Kidney (tissue), 14 donors: ENCODE data around the gene MXI1. TPM values are rescaled to one million over a fixed set of nuclear protein-coding genes. Genes with fewer than 3 reads are reported as not detected.

ENCODE experiments used
- DNase-seq, 5 donors: peaks; one replicate each; pipeline ENCODE4 v3.0.0-alpha.2; 2013 to 2020
- FAIRE-seq: peaks from 2 replicates; lab custom pipeline; 2012; peaks lifted over from hg19 to GRCh38; lab: Jason Lieb, UNC
- H3K27ac ChIP-seq, 2 donors: one replicate each; pipeline ENCODE4 v1.7.0; 2013; ENCODE audit warnings: low read depth in 2 of 2, low read length in 2 of 2, inconsistent platforms in 1 of 2
- H3K27me3 ChIP-seq: one replicate; pipeline ENCODE4 v1.7.1; 2013; ENCODE audit warnings: low read length, inconsistent platforms; ENCODE audit not compliant: control insufficient read depth, insufficient read depth
- H3K36me3 ChIP-seq, 3 donors: one replicate each; pipeline versions ENCODE4 v1.7.0 to v1.7.1; 2013; ENCODE audit warnings: low read length in 3 of 3, control low read depth in 1 of 3, inconsistent platforms in 1 of 3; ENCODE audit not compliant: insufficient read depth in 3 of 3, control insufficient read depth in 2 of 3
- H3K4me1 ChIP-seq, 3 donors: one replicate each; pipeline versions ENCODE4 v1.7.0 to v1.7.1; 2013; ENCODE audit warnings: low read length in 3 of 3, inconsistent platforms in 1 of 3, low read depth in 1 of 3; ENCODE audit not compliant: control insufficient read depth in 2 of 3, insufficient read depth in 2 of 3
- H3K4me3 ChIP-seq, 3 donors: one replicate each; pipeline versions ENCODE4 v1.7.0 to v1.8.1; 2013; ENCODE audit warnings: low read length in 3 of 3, control low read depth in 1 of 3, inconsistent platforms in 1 of 3
- H3K9ac ChIP-seq, 3 donors: one replicate each; pipeline versions ENCODE4 v1.7.0 to v1.7.1; 2013; ENCODE audit warnings: low read length in 3 of 3, control low read depth in 1 of 3, inconsistent platforms in 1 of 3
- H3K9me3 ChIP-seq, 3 donors: one replicate each; pipeline versions ENCODE4 v1.7.0 to v1.7.1; 2013; ENCODE audit warnings: low read length in 3 of 3, control low read depth in 1 of 3, inconsistent platforms in 1 of 3; ENCODE audit not compliant: control insufficient read depth in 2 of 3, insufficient read depth in 1 of 3
- intact Hi-C: fragments of 100-400 bp; cut with DNase I; formaldehyde crosslinking; loops from one replicate; pipeline ENCODE4 v1.11.1; 2022
- polyA plus RNA-seq: library from polyadenylated mRNA; stranded (reverse); fragments of 350-450 nt; fragmentation: Illumina TruSeq; extraction: RNeasy Lipid Tissue Mini Kit (QIAGEN cat#74804); gene quantifications from one replicate; pipeline ENCODE4 v1.2.3, GENCODE V29; 2014; ENCODE audit warnings: low read depth, low replicate concordance; ENCODE audit not compliant: insufficient read depth
- total RNA-seq: library from RNA; stranded (reverse); fragmentation: NEBNext Ultra II Directional; extraction: Animal tissue kit (Norgen Biotek cat#: 25700); gene quantifications from one replicate; pipeline ENCODE4 v1.2.1, GENCODE V29; 2021
- TF ChIP-seq, protein P1 (sequence below): IDR thresholded peaks from 3 replicates; pipeline ENCODE4 v1.5.1; 2012; ENCODE audit warnings: mild to moderate bottlenecking, moderate library complexity, borderline replicate concordance; ENCODE audit not compliant: insufficient read depth; ENCODE audit errors: extremely low read depth
- donor health status: control.
- donor health status: control.
- donor health status: control.
- donor health status: control.
- donor health status: control.
- donor health status: DM: yes; HTN: yes; CAD: no.
- donor health status: Normal renal cell carcinoma (clear cell type).

The MXI1 gene
- total and polyA plus RNA-seq, 2 donors from 2014 or later: 27.6 to 29.0 TPM

DNA sequence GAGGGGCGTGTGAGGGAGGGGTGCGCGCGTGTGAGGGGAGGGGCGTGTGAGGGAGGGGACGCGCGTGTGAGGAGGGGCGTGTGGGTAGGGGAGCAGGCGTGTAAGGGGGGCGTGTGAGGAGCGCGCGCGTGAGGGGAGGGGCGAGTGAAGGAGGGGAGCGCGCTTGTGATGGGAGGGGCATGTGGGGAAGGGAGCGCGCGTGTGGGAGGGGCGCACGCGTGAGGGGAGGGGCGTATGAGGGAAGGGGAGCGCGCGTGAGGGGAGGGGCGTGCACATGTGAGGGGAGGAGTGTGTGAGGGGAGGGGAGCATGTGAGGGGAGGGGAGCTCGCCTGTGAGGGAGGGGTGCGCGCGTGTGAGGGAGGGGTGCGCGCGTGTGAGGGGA lies 19.1 kb downstream of the MXI1 start:
- peak; percentile 94 to 98 (median 96) for DNase-seq
- no peak for FAIRE-seq
- no peak overlapping the region for H3K9ac ChIP-seq
- H3K27ac ChIP-seq: peak overlapping the region; percentile 88 to 95
- H3K4me1 ChIP-seq: peaks cover 0 to 9% (median 5%) of the 10 kb centered on the region in 3 donors
- peaks cover 0 to 4% (median 2%) of the 10 kb centered on the region in 3 donors for H3K36me3 ChIP-seq
- peak overlapping the region in 2 of 3 donors; percentile 30 to 80 for H3K4me3 ChIP-seq
- H3K9me3 ChIP-seq: no peaks in the 10 kb centered on the region
- H3K27me3 ChIP-seq: no peaks in the 10 kb centered on the region
- intact Hi-C loops: no loop called here
- TF ChIP-seq, protein P1, sequence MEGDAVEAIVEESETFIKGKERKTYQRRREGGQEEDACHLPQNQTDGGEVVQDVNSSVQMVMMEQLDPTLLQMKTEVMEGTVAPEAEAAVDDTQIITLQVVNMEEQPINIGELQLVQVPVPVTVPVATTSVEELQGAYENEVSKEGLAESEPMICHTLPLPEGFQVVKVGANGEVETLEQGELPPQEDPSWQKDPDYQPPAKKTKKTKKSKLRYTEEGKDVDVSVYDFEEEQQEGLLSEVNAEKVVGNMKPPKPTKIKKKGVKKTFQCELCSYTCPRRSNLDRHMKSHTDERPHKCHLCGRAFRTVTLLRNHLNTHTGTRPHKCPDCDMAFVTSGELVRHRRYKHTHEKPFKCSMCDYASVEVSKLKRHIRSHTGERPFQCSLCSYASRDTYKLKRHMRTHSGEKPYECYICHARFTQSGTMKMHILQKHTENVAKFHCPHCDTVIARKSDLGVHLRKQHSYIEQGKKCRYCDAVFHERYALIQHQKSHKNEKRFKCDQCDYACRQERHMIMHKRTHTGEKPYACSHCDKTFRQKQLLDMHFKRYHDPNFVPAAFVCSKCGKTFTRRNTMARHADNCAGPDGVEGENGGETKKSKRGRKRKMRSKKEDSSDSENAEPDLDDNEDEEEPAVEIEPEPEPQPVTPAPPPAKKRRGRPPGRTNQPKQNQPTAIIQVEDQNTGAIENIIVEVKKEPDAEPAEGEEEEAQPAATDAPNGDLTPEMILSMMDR: no peak

DNA sequence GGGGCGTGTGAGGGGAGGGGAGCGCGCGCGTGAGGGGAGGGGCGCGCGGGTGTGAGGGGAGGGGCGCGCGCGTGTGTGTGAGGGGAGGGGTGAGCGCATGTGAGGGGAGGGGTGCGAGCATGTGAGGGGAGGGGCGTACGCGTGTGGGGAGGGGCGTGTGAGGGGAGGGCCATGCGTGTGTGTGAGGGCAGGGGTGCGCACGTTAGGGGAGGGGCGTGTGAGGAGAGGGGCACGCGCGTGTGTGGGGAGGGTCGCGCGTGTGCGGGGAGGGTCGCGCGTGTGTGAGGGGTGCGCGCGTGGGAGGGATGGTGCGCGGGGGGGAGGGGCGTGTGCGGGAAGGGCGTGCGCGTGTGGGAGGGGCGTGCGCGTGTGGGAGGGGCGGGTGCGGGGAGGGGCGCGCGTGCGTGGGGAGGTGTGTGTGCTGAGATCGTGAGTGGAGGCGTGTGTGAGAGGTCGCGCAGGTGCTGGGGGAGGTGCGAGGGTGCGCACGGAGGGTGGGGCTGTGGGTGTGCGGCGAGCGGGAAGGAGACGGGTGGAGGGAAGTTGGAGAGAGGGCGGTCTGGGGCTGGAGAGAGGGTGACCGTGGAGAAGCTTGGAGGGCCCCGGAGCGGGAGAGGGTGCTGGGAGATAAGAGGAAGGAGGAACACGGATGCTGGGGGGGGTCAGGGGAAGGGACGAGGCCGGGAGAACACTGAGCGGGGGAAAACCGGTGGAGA lies 19.7 kb downstream of the MXI1 start:
- FAIRE-seq (no peak), DNase-seq (peak; percentile 66 to 95 (median 76))
- Histone ChIP-seq H3K9me3 (no peaks in the 10 kb centered on the region), H3K4me3 (peak overlapping the region; percentile 62 to 80 (median 71)), H3K9ac (peak overlapping the region in 2 of 3 donors; percentile 35 to 73), H3K36me3 (peaks cover 0 to 4% (median 2%) of the 10 kb centered on the region in 3 donors), H3K27ac (peak overlapping the region; percentile 88 to 95), H3K4me1 (peaks cover 0 to 9% (median under 1%) of the 10 kb centered on the region in 3 donors), H3K27me3 (no peaks in the 10 kb centered on the region)
- intact Hi-C loops: no loop called here
- TF ChIP-seq, protein P1: no peak

DNA sequence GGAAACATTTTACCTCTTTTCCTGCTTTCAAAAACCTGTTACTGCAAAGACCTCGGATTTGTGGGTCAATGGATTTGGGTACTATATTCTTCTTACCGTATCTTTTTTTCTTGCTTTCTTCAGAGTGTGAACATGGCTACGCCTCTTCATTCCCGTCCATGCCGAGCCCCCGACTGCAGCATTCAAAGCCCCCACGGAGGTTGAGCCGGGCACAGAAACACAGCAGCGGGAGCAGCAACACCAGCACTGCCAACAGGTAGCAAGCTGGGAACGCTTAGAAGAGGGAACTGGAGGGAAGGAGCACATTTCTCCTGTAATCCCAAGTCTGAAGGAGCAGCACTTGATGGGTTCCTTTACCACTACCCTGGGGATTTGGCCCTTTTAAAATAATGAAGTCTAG lies 20.7 kb downstream of the MXI1 start:
- peak overlapping the region in 1 of 3 donors; percentile 80 for H3K4me3 ChIP-seq
- TF ChIP-seq, protein P1: no peak
- intact Hi-C loops: no loop called here
- peak overlapping the region in 1 of 3 donors; percentile 73 for H3K9ac ChIP-seq
- DNase-seq (no peak), FAIRE-seq (no peak)
- peaks cover 0 to 9% (median 0%) of the 10 kb centered on the region in 3 donors for H3K4me1 ChIP-seq
- H3K27me3 ChIP-seq: no peaks in the 10 kb centered on the region
- peaks cover 0 to 4% (median 2%) of the 10 kb centered on the region in 3 donors for H3K36me3 ChIP-seq
- H3K9me3 ChIP-seq: no peaks in the 10 kb centered on the region
- H3K27ac ChIP-seq: no peak overlapping the region
